IPS-18c (cell line): Measurements from ENCODE around the gene ATP6V1E1.
"Not testable (repeated sequence)": the region's sequence is repeated elsewhere in the genome, so short reads cannot be mapped to it uniquely, and the experiment has no call there.

Experiments used
- H3K4me3 ChIP-seq: 2 replicates; pipeline ENCODE4 v1.7.0; 2013; ENCODE audit warnings: low read depth, mild to moderate bottlenecking, low read length, moderate library complexity; ENCODE audit not compliant: insufficient read depth
- H3K9me3 ChIP-seq: one replicate; pipeline ENCODE4 v1.6.1; 2013; ENCODE audit warnings: mild to moderate bottlenecking, low read length, moderate library complexity; ENCODE audit not compliant: control insufficient read depth, insufficient read depth

ATP6V1E1 gene

DNA sequence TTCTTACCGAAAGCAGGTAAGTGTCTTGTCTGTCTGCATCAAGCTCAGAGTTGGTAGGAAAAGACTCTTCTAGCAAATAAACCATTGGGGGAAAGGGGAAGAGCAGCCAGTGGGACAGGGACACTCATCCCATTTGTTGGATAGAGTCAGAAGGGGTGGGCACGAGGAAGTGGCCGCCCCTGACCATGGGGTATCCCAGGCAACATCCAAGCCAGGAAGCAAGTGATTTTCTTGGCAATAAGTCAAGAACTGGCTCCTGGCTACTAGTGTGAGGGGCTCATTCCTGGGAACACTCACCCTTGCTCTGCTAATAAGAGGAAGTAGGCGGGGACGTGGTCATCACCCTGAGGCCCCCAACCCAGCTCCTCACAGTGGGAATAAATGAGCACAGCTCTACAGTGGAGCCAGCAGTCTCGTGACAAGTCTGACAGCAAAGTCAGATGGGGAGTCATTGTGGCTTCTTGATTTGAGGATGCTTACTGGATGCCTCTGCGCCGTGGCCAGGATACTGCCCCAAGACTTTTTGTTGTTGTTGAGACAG lies 58.5 kb downstream of the ATP6V1E1 start:
- Histone ChIP-seq H3K4me3 (no peak overlapping the region), H3K9me3 (no peaks in the 10 kb centered on the region)

- H3K9me3 ChIP-seq = no peaks in the 10 kb centered on the region
- H3K4me3 ChIP-seq = no peak overlapping the region
Measured at GRCh38 chr22:17566776-17567175, 61.8 kb downstream of the ATP6V1E1 start.

DNA sequence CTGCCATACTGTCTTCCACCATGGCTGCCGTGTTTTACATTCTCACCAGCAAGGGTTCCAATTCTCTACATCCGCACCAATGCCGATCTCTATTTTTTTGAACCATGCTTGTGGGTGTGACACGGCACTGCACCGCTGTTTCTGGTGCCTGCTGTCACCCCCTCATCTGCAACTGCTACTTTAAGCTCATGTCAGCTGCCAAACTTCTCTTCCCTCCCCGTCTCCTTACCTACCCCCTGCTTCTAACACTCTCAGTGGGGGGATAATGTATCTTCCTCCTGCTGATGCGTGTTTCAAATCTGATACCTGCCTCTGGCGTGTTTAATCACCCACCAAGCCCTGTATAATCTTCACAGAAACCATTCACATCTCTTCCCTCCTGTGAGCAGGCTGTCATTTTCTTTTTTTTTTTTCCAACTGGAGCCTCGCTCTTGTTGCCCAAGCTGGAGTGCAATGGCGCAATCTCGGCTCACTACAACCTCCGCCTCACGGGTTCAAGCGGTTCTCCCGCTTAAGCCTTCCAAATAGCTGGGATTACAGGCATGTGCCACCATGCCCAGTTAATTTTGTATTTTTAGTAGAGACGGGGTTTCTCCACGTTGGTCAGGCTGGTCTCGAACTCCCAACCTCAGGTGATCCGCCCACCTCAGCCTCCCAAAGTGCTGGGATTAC lies 62.4 kb downstream of the ATP6V1E1 start:
- not testable (repeated sequence) for H3K9me3 ChIP-seq, H3K4me3 ChIP-seq

DNA sequence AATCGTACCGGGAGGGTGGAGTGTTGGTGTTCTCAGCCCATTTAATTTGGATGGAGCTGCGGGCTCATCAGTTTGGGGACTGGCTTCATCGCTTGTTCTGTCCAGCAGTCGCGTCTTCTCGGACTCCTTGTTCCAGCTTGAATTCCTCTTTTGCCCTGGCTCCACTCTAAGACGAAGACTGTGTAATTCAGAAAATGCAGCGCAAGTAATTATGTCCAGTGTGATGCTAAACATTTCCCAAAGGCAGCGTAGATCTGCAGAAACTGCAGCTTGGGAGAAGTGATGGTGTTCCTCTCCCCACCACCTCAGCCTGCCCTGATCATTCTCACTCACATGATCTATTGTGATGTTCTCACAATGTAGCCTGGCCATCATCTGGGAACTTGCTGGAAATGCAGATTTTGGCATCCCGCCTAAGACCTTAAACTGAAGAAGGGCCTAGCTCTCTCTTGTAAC lies 64.6 kb downstream of the ATP6V1E1 start:
- Histone ChIP-seq H3K4me3 (no peak overlapping the region), H3K9me3 (no peaks in the 10 kb centered on the region)

DNA sequence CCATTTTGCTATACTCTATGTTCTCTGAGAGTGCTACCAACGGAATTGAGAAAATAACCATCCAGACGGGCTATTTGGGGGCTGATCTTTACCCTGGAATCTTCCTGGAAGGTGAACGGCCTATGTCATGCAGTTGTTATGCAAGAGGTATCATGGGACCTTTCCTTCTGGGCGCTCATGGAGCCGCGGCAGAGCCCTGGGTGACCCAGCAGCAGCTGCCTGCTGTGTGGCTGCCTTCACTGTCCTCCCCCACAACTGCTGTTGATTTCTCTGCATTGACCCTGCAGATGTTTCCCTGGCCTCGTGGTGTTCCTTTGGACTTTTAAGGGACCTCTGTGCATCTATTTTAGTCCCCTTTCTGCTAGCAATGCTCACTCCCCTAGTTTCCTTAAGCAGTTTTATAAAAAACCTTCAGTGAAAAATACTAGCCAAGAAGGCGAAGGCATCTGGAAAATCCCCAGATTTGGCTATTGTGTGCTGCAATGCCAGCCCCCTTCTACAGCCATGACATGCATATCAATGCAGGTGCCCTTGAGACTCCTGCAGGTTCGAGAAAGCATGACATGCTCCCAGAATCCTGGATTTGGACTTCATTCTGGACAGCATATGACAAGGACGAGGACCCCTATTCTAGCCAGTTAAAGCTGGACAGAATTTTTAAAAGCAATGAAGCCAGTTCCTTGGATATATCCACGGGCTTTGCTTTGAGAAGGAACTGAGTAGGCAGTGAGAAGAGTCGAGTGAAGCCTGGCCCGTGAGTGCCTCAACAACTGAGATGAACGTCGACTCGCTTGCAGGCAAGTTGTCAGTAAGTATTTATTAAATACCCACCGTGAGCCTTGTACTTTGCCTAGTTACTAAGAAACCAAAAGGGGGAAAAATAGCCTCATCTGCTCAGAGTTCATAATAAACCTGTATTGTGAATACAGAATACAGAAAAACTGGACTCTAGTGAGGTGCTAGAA lies 65.4 kb downstream of the ATP6V1E1 start, which contains the start of gene SLC25A18:
SLC25A18 (plus strand) TSS at position 593 of the 965 bp plus-strand sequence. CDS start 16,447 bp downstream, outside the sequence.
- Histone ChIP-seq H3K9me3 (no peaks in the 10 kb centered on the region), H3K4me3 (no peak within 1 kb of the TSS)

- Histone ChIP-seq H3K9me3 (peaks cover 2% of the 10 kb centered on the region), H3K4me3 (no peak overlapping the region)
Measured at GRCh38 chr22:17559188-17559587, 69.4 kb downstream of the ATP6V1E1 start.

- Histone ChIP-seq H3K4me3 (no peak overlapping the region), H3K9me3 (peaks cover 2% of the 10 kb centered on the region)
Measured at GRCh38 chr22:17554814-17555213, 73.7 kb downstream of the ATP6V1E1 start.

GRCh38 chr22:17552737-17553136 lies 75.8 kb downstream of the ATP6V1E1 start:
- Histone ChIP-seq H3K4me3 (no peak overlapping the region), H3K9me3 (peaks cover 2% of the 10 kb centered on the region)

- Histone ChIP-seq H3K4me3 (no peak overlapping the region), H3K9me3 (no peaks in the 10 kb centered on the region)
Measured at GRCh38 chr22:17549655-17550054, 78.9 kb downstream of the ATP6V1E1 start.

DNA sequence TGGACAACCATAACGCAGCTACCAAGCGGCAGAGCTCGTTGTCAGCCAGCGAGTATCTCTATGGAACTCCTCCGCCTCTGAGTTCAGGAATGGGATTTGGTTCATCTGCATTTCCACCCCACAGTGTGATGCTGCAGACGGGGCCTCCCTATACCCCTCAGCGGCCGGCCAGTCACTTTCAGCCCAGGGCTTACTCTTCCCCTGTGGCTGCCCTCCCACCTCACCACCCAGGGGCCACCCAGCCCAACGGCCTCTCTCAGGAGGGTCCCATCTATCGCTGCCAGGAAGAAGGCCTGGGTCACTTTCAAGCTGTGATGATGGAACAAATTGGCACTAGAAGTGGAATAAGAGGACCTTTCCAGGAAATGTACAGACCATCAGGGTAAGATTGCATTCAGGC lies 79.4 kb downstream of the ATP6V1E1 start:
- no peak overlapping the region for H3K4me3 ChIP-seq
- no peaks in the 10 kb centered on the region for H3K9me3 ChIP-seq

GRCh38 chr22:17548756-17549035 lies 79.9 kb downstream of the ATP6V1E1 start:
- no peaks in the 10 kb centered on the region for H3K9me3 ChIP-seq
- no peak overlapping the region; the same call in 1 of the 2 replicates for H3K4me3 ChIP-seq

GRCh38 chr22:17548010-17548755 lies 80.4 kb downstream of the ATP6V1E1 start:
- Histone ChIP-seq H3K4me3 (no peak overlapping the region; the same call in 1 of the 2 replicates), H3K9me3 (no peaks in the 10 kb centered on the region)

GRCh38 chr22:17542452-17542851 lies 86.1 kb downstream of the ATP6V1E1 start:
- Histone ChIP-seq H3K4me3 (no peak overlapping the region), H3K9me3 (no peaks in the 10 kb centered on the region)
